HepG2 (cell line): Measurements from ENCODE around the gene DNAJB12. TPM values are rescaled to one million over a fixed set of nuclear protein-coding genes. Genes with fewer than 3 reads are reported as not detected.
A peak's percentile ranks its signal among the peaks of the same experiment; 100 is the strongest.

Source experiments
- ATAD3A ChIP-seq: sonication (generic); formaldehyde crosslinking; IDR thresholded peaks from 2 replicates; pipeline ENCODE4 v1.4.0; 2020; ENCODE audit warnings: missing genetic modification reagents
- ATF1 ChIP-seq: IDR thresholded peaks from 2 replicates; pipeline ENCODE4 v1.6.1; 2016; ENCODE audit warnings: mild to moderate bottlenecking, control low read depth
- HNRNPH1 ChIP-seq: fragments of 200-400 bp; formaldehyde crosslinking; optimal IDR thresholded peaks from 2 replicates; pipeline ENCODE3; 2017; ENCODE audit warnings: mild to moderate bottlenecking, low read depth, low read length
- JUND ChIP-seq: sonication (generic); formaldehyde crosslinking; IDR thresholded peaks from 2 replicates; pipeline ENCODE4 v1.8.0; 2022; ENCODE audit warnings: mild to moderate bottlenecking, missing genetic modification reagents
- SOX6 ChIP-seq, 2 experiments: fragments of 450-650 bp in 1 of 2; sonication (generic) in 1 of 2; formaldehyde crosslinking in 1 of 2; IDR thresholded peaks; 2 replicates each; pipeline versions ENCODE4 v1.4.0 to v1.6.1; 2017 to 2020; ENCODE audit warnings: antibody characterized with exemption in 1 of 2, mild to moderate bottlenecking in 1 of 2, missing genetic modification reagents in 1 of 2
- ZNF329 ChIP-seq: sonication (generic); formaldehyde crosslinking; IDR thresholded peaks from 2 replicates; pipeline ENCODE4 v1.9.0; 2021; ENCODE audit warnings: low read depth, mild to moderate bottlenecking, missing genetic modification reagents
- ZNF569 ChIP-seq: sonication (generic); formaldehyde crosslinking; IDR thresholded peaks from 2 replicates; pipeline ENCODE4 v1.5.0; 2020; ENCODE audit warnings: mild to moderate bottlenecking, missing genetic modification reagents, moderate library complexity, borderline replicate concordance
- ZNF660 ChIP-seq: sonication (generic); formaldehyde crosslinking; IDR thresholded peaks from 2 replicates; pipeline ENCODE4 v1.5.1; 2020; ENCODE audit warnings: mild to moderate bottlenecking, low read depth, missing genetic modification reagents, borderline replicate concordance
- ZNF720 ChIP-seq: sonication (generic); formaldehyde crosslinking; IDR thresholded peaks from 2 replicates; pipeline ENCODE4 v1.4.0; 2020; ENCODE audit warnings: missing genetic modification reagents
- polyA plus RNA-seq, 8 experiments: library from polyadenylated mRNA; depleted of rRNA in 3 of 8; stranded (reverse) in 7 of 8; unstranded in 1 of 8; fragments of >200 nt; fragmentation: Illumina TruSeq in 4 of 8; extraction: Trizol in 4 of 8; gene quantifications; 2 replicates each; pipeline versions ENCODE4 v1.2.1 to v1.2.3, GENCODE V29; 2011 to 2016; ENCODE audit warnings: low read depth in 4 of 8, missing spikeins in 1 of 8, mixed read lengths in 1 of 8; ENCODE audit not compliant: insufficient read depth in 1 of 8
- total RNA-seq, 5 experiments: library from RNA; depleted of rRNA; stranded (reverse); fragments of >200 nt; fragmentation: Illumina TruSeq; extraction: Trizol; gene quantifications; 2 replicates each; pipeline ENCODE4 v1.2.3, GENCODE V29; 2016; ENCODE audit warnings: low read depth in 1 of 5
- TF ChIP-seq, protein P1 (sequence below): sonication (generic); formaldehyde crosslinking; conservative IDR thresholded peaks from 2 replicates; pipeline ENCODE4 v1.8.0; 2022; ENCODE audit warnings: low read depth, missing genetic modification reagents
- TF ChIP-seq, protein P2 (sequence below), 2 experiments: sonication (generic) in 1 of 2; formaldehyde crosslinking in 1 of 2; IDR thresholded peaks; 2 replicates each; pipeline versions ENCODE4 v1.4.0 to v1.6.1; 2016 to 2020; ENCODE audit warnings: borderline replicate concordance in 1 of 2, low read depth in 1 of 2, mild to moderate bottlenecking in 1 of 2, missing genetic modification reagents in 1 of 2
- TF ChIP-seq, protein P3 (sequence below): IDR thresholded peaks from 2 replicates; pipeline ENCODE4 v1.6.1; 2016; ENCODE audit warnings: low read depth, missing genetic modification reagents, missing compliant biosample characterization
- TF ChIP-seq, protein P4 (sequence below): sonication (generic); formaldehyde crosslinking; IDR thresholded peaks from 2 replicates; pipeline ENCODE4 v1.5.0; 2020; ENCODE audit warnings: mild to moderate bottlenecking, missing genetic modification reagents

DNAJB12 gene
- total and polyA plus RNA-seq, 2 of the 13 experiments (the other 11 are each of a cell fraction or from before 2014, with no cell fraction given), result 10.8 to 18.2 TPM

DNA sequence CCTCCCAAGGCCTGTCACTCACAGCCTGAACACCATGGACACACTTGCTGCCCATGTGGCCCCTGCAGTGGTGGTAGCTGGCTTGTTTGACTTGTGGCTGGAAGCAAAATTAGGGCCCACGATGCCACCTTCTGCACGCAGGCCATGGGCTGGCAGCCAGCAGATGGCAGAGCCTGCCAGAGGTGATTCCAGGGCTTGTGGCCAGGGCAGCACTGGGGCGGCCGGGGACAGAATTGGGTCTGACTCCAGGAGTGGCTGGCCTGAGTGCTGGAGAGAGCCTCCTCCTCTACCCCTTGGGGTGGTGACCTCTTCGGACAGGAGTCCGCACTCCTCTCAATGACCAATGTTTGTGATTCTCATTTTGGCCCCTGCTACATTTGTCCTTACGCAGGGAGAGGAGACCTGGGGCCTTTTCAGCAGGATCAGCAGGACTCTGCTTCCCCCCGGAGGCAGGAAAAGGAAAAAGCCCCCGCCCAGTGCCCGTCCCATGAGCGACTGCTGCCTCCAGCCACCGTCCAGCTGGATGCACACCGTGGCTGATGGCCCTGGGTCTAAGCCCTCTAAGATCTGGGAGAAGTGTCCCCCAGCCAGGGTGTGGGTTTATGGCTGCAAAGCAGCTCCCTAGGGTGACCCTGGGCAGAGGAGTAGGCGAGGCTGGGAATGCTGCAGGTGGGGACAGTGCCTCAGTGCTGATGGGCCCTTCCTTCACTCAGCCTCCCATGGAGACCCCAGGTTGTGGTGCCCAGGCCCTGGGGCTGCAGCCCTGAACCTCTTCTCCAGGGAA, 26.5 kb downstream of the DNAJB12 start (continued):
- TF ChIP-seq ZNF569 (CRISPR knock-in tag) (no peak), ZNF329 (no peak), ATF1 (no peak), ATAD3A (CRISPR knock-in tag) (no peak), ZNF720 (CRISPR knock-in tag) (no peak), ZNF660 (no peak), HNRNPH1 (no peak), SOX6 (IDR thresholded peaks at IDR 0.05) (no peak), SOX6 (CRISPR knock-in tag; IDR thresholded peaks at IDR 0.05) (peak; percentile 69), JUND (CRISPR knock-in tag) (no peak)
- TF ChIP-seq, protein P1, sequence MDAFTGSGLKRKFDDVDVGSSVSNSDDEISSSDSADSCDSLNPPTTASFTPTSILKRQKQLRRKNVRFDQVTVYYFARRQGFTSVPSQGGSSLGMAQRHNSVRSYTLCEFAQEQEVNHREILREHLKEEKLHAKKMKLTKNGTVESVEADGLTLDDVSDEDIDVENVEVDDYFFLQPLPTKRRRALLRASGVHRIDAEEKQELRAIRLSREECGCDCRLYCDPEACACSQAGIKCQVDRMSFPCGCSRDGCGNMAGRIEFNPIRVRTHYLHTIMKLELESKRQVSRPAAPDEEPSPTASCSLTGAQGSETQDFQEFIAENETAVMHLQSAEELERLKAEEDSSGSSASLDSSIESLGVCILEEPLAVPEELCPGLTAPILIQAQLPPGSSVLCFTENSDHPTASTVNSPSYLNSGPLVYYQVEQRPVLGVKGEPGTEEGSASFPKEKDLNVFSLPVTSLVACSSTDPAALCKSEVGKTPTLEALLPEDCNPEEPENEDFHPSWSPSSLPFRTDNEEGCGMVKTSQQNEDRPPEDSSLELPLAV (CRISPR knock-in tag), result no peak
- TF ChIP-seq, protein P2, sequence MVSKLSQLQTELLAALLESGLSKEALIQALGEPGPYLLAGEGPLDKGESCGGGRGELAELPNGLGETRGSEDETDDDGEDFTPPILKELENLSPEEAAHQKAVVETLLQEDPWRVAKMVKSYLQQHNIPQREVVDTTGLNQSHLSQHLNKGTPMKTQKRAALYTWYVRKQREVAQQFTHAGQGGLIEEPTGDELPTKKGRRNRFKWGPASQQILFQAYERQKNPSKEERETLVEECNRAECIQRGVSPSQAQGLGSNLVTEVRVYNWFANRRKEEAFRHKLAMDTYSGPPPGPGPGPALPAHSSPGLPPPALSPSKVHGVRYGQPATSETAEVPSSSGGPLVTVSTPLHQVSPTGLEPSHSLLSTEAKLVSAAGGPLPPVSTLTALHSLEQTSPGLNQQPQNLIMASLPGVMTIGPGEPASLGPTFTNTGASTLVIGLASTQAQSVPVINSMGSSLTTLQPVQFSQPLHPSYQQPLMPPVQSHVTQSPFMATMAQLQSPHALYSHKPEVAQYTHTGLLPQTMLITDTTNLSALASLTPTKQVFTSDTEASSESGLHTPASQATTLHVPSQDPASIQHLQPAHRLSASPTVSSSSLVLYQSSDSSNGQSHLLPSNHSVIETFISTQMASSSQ (IDR thresholded peaks at IDR 0.05; ENCODE audit: low read depth), result no peak
- TF ChIP-seq, protein P2 (CRISPR knock-in tag; IDR thresholded peaks at IDR 0.05; ENCODE audit: borderline replicate concordance), result no peak
- TF ChIP-seq, protein P3, sequence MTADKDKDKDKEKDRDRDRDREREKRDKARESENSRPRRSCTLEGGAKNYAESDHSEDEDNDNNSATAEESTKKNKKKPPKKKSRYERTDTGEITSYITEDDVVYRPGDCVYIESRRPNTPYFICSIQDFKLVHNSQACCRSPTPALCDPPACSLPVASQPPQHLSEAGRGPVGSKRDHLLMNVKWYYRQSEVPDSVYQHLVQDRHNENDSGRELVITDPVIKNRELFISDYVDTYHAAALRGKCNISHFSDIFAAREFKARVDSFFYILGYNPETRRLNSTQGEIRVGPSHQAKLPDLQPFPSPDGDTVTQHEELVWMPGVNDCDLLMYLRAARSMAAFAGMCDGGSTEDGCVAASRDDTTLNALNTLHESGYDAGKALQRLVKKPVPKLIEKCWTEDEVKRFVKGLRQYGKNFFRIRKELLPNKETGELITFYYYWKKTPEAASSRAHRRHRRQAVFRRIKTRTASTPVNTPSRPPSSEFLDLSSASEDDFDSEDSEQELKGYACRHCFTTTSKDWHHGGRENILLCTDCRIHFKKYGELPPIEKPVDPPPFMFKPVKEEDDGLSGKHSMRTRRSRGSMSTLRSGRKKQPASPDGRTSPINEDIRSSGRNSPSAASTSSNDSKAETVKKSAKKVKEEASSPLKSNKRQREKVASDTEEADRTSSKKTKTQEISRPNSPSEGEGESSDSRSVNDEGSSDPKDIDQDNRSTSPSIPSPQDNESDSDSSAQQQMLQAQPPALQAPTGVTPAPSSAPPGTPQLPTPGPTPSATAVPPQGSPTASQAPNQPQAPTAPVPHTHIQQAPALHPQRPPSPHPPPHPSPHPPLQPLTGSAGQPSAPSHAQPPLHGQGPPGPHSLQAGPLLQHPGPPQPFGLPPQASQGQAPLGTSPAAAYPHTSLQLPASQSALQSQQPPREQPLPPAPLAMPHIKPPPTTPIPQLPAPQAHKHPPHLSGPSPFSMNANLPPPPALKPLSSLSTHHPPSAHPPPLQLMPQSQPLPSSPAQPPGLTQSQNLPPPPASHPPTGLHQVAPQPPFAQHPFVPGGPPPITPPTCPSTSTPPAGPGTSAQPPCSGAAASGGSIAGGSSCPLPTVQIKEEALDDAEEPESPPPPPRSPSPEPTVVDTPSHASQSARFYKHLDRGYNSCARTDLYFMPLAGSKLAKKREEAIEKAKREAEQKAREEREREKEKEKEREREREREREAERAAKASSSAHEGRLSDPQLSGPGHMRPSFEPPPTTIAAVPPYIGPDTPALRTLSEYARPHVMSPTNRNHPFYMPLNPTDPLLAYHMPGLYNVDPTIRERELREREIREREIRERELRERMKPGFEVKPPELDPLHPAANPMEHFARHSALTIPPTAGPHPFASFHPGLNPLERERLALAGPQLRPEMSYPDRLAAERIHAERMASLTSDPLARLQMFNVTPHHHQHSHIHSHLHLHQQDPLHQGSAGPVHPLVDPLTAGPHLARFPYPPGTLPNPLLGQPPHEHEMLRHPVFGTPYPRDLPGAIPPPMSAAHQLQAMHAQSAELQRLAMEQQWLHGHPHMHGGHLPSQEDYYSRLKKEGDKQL, result no peak
- TF ChIP-seq, protein P4, sequence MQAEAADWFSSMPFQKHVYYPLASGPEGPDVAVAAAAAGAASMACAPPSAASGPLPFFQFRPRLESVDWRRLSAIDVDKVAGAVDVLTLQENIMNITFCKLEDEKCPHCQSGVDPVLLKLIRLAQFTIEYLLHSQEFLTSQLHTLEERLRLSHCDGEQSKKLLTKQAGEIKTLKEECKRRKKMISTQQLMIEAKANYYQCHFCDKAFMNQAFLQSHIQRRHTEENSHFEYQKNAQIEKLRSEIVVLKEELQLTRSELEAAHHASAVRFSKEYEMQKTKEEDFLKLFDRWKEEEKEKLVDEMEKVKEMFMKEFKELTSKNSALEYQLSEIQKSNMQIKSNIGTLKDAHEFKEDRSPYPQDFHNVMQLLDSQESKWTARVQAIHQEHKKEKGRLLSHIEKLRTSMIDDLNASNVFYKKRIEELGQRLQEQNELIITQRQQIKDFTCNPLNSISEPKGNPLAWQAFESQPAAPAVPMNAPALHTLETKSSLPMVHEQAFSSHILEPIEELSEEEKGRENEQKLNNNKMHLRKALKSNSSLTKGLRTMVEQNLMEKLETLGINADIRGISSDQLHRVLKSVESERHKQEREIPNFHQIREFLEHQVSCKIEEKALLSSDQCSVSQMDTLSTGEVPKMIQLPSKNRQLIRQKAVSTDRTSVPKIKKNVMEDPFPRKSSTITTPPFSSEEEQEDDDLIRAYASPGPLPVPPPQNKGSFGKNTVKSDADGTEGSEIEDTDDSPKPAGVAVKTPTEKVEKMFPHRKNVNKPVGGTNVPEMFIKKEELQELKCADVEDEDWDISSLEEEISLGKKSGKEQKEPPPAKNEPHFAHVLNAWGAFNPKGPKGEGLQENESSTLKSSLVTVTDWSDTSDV (CRISPR knock-in tag), result no peak
